Measurements from ENCODE around the gene DDX1.

The DDX1 gene

DNA sequence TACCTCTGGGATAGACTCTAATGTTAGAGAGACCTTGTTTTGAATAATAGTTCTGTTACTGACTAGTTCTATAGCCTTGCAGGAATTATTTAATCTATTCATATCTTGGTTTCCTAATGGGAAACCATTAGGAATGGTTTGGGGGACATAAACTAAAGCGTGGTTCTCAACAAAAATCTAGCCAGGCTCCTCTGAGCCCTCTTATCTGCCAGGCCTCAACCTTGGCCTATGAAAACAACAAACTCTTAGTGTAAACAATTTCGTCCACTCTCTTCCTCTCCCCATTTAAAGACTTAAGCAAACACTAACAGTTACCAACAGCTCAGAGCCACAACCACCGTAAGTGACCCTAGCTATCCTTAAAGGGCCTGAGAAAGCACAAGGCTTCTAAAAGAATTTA, 19.9 kb upstream of the DDX1 start:
- TF ChIP-seq, protein P1, sequence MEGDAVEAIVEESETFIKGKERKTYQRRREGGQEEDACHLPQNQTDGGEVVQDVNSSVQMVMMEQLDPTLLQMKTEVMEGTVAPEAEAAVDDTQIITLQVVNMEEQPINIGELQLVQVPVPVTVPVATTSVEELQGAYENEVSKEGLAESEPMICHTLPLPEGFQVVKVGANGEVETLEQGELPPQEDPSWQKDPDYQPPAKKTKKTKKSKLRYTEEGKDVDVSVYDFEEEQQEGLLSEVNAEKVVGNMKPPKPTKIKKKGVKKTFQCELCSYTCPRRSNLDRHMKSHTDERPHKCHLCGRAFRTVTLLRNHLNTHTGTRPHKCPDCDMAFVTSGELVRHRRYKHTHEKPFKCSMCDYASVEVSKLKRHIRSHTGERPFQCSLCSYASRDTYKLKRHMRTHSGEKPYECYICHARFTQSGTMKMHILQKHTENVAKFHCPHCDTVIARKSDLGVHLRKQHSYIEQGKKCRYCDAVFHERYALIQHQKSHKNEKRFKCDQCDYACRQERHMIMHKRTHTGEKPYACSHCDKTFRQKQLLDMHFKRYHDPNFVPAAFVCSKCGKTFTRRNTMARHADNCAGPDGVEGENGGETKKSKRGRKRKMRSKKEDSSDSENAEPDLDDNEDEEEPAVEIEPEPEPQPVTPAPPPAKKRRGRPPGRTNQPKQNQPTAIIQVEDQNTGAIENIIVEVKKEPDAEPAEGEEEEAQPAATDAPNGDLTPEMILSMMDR (IDR thresholded peaks at IDR 0.05; ENCODE audit: borderline replicate concordance, insufficient read depth, low read depth, low read length) = no peak
- H3K4me3 ChIP-seq (ENCODE audit: low read depth, low read length) = no peak overlapping the region

- TF ChIP-seq, protein P1 (IDR thresholded peaks at IDR 0.05; ENCODE audit: borderline replicate concordance, insufficient read depth, low read depth, low read length) = peak; percentile 86
- H3K4me3 ChIP-seq (ENCODE audit: low read depth, low read length) = no peak overlapping the region
These were observed 14.5 kb upstream of the DDX1 start for GRCh38 chr2:15577071-15577735.

- TF ChIP-seq, protein P1 (IDR thresholded peaks at IDR 0.05; ENCODE audit: borderline replicate concordance, insufficient read depth, low read depth, low read length) = no peak
- H3K4me3 ChIP-seq (ENCODE audit: low read depth, low read length) = no peak overlapping the region
These were observed 12.0 kb upstream of the DDX1 start for GRCh38 chr2:15579641-15580040.

GRCh38 chr2:15580451-15580850, 11.2 kb upstream of the DDX1 start:
- no peak overlapping the region for H3K4me3 ChIP-seq (ENCODE audit: low read depth, low read length)
- TF ChIP-seq, protein P1 (IDR thresholded peaks at IDR 0.05; ENCODE audit: borderline replicate concordance, insufficient read depth, low read depth, low read length) = no peak

DNA sequence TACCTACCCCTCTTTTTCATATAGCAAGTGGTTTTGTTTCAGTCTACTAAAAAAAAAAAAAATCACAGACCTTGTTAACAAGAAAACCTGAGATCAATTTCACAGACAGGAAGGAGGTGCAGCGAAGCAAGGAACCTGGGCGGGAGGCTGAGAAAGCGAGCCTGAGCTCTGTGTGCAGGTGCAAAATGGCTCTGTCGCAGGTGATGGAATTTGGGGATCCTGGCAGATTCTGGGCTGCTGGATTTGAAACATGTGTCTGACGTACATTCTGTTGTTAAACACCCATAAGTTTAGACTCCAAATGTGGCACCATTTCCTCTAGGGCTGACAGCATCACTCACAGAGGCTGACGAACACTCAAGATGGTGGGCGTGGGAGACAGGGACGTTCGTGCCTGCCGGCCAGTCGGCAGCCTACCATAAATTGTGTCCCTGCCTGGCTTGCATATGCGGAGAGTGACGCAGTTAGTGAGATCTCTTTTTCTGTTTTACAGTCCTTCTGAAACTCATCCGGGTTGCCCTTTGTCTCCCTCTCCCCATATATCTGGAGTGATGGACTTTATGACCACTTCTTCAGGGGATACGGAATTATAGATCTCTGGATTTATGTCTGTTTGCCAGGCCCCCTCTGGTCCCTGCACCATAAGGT, 8.8 kb upstream of the DDX1 start:
- TF ChIP-seq, protein P1 (IDR thresholded peaks at IDR 0.05; ENCODE audit: borderline replicate concordance, insufficient read depth, low read depth, low read length) = no peak
- no peak overlapping the region for H3K4me3 ChIP-seq (ENCODE audit: low read depth, low read length)

GRCh38 chr2:15583826-15584225, 7.8 kb upstream of the DDX1 start:
- TF ChIP-seq, protein P1 (IDR thresholded peaks at IDR 0.05; ENCODE audit: borderline replicate concordance, insufficient read depth, low read depth, low read length) = no peak
- H3K4me3 ChIP-seq (ENCODE audit: low read depth, low read length) = no peak overlapping the region

- no peak overlapping the region for H3K4me3 ChIP-seq (ENCODE audit: low read depth, low read length)
- TF ChIP-seq, protein P1 (IDR thresholded peaks at IDR 0.05; ENCODE audit: borderline replicate concordance, insufficient read depth, low read depth, low read length) = no peak
These were observed 7.4 kb upstream of the DDX1 start for GRCh38 chr2:15584316-15584715.
